Lower leg skin (tissue), 3 donors: ENCODE measurements around the gene ABL2.

Experiments used
- POLR2A ChIP-seq, 2 donors: fragments of 450-650 bp; IDR thresholded peaks; one replicate each; pipeline ENCODE4 v1.6.1; 2016 to 2017; ENCODE audit warnings: antibody characterized with exemption in 2 of 2, mild to moderate bottlenecking in 1 of 2, moderate library complexity in 1 of 2
- TF ChIP-seq, protein P1 (sequence below), 3 donors: fragments of 450-650 bp; IDR thresholded peaks; one replicate each; pipeline ENCODE4 v1.5.1; 2016; ENCODE audit warnings: antibody characterized with exemption in 3 of 3, mild to moderate bottlenecking in 3 of 3, moderate library complexity in 2 of 3

DNA sequence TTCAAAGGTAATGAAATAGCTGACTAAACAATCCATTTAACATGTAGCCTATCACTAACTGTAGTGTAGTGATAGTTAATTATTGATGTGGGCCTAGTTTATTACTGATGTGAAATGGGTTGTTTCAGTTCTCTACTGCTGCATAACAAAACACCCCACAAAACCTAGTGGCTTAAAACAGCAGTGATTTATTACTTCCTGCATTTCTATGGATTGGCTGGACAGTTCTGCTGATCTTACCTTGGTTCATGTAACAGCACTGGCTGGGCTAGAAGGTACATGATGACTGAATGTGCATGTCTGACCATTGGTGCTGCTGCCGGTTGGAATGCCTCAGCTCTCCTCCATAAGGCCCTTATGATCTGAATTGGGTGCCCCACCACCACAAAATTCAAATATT is 5.4 kb upstream of the ABL2 start:
- TF ChIP-seq, protein P1, sequence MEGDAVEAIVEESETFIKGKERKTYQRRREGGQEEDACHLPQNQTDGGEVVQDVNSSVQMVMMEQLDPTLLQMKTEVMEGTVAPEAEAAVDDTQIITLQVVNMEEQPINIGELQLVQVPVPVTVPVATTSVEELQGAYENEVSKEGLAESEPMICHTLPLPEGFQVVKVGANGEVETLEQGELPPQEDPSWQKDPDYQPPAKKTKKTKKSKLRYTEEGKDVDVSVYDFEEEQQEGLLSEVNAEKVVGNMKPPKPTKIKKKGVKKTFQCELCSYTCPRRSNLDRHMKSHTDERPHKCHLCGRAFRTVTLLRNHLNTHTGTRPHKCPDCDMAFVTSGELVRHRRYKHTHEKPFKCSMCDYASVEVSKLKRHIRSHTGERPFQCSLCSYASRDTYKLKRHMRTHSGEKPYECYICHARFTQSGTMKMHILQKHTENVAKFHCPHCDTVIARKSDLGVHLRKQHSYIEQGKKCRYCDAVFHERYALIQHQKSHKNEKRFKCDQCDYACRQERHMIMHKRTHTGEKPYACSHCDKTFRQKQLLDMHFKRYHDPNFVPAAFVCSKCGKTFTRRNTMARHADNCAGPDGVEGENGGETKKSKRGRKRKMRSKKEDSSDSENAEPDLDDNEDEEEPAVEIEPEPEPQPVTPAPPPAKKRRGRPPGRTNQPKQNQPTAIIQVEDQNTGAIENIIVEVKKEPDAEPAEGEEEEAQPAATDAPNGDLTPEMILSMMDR (IDR thresholded peaks at IDR 0.05), result no peak
- TF ChIP-seq POLR2A (IDR thresholded peaks at IDR 0.05), result no peak
